ENCODE data around the gene PAPOLG.

PAPOLG gene

DNA sequence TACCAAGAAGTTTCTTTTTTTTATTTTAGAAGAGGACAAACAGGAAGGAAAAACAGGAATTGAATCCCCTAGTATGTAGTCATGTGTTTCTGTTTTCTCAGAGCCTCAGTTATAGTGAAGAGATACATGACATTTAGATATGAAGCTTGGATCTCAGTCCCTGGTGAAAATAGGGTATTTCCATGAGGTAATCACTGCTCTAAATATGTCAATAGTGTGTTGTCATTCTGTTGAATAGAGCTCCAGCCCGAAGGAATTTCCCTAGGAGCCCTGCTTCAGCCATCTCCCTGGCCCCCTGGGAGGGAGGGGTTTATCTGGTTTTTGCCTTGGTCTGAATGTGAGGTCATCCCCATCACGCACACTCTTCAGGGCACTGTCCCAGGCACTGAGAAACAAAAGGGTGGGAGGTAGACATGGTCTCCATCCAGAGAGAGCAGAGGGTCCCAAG lies 78.2 kb downstream of the PAPOLG start:
- H3K4me3 ChIP-seq (ENCODE audit: low read depth, low read length), result no peak overlapping the region
- TF ChIP-seq, protein P1, sequence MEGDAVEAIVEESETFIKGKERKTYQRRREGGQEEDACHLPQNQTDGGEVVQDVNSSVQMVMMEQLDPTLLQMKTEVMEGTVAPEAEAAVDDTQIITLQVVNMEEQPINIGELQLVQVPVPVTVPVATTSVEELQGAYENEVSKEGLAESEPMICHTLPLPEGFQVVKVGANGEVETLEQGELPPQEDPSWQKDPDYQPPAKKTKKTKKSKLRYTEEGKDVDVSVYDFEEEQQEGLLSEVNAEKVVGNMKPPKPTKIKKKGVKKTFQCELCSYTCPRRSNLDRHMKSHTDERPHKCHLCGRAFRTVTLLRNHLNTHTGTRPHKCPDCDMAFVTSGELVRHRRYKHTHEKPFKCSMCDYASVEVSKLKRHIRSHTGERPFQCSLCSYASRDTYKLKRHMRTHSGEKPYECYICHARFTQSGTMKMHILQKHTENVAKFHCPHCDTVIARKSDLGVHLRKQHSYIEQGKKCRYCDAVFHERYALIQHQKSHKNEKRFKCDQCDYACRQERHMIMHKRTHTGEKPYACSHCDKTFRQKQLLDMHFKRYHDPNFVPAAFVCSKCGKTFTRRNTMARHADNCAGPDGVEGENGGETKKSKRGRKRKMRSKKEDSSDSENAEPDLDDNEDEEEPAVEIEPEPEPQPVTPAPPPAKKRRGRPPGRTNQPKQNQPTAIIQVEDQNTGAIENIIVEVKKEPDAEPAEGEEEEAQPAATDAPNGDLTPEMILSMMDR (IDR thresholded peaks at IDR 0.05; ENCODE audit: low read depth, low read length), result no peak

- no peak overlapping the region for H3K4me3 ChIP-seq (ENCODE audit: low read depth, low read length)
- TF ChIP-seq, protein P1 (IDR thresholded peaks at IDR 0.05; ENCODE audit: low read depth, low read length), result no peak
Measured at GRCh38 chr2:60836491-60836890, 80.4 kb downstream of the PAPOLG start.

GRCh38 chr2:60837123-60837522 lies 81.1 kb downstream of the PAPOLG start:
- TF ChIP-seq, protein P1 (IDR thresholded peaks at IDR 0.05; ENCODE audit: low read depth, low read length), result no peak

GRCh38 chr2:60838481-60838880 lies 82.4 kb downstream of the PAPOLG start:
- no peak overlapping the region for H3K4me3 ChIP-seq (ENCODE audit: low read depth, low read length)
- TF ChIP-seq, protein P1 (IDR thresholded peaks at IDR 0.05; ENCODE audit: low read depth, low read length), result no peak

More at GRCh38 chr2:60837123-60837522, 81.1 kb downstream of the PAPOLG start:
- no peak overlapping the region for H3K4me3 ChIP-seq (ENCODE audit: low read depth, low read length)

- TF ChIP-seq, protein P1 (IDR thresholded peaks at IDR 0.05; ENCODE audit: low read depth, low read length), result no peak
- H3K4me3 ChIP-seq (ENCODE audit: low read depth, low read length), result no peak overlapping the region
Measured at GRCh38 chr2:60839126-60839813, 83.2 kb downstream of the PAPOLG start.

GRCh38 chr2:60840880-60841279 lies 84.8 kb downstream of the PAPOLG start:
- H3K4me3 ChIP-seq (ENCODE audit: low read depth, low read length), result no peak overlapping the region
- TF ChIP-seq, protein P1 (IDR thresholded peaks at IDR 0.05; ENCODE audit: low read depth, low read length), result no peak

- H3K4me3 ChIP-seq (ENCODE audit: low read depth, low read length), result no peak overlapping the region
- TF ChIP-seq, protein P1 (IDR thresholded peaks at IDR 0.05; ENCODE audit: low read depth, low read length), result no peak
Measured at GRCh38 chr2:60843006-60843405, 86.9 kb downstream of the PAPOLG start.
